Measurements from ENCODE around the gene IKBIP. TPM values are rescaled to one million over a fixed set of nuclear protein-coding genes. Genes with fewer than 3 reads are reported as not detected.

Gene IKBIP
- total RNA-seq, 2 donors from 2014 or later, result 6.0 to 6.5 TPM

DNA sequence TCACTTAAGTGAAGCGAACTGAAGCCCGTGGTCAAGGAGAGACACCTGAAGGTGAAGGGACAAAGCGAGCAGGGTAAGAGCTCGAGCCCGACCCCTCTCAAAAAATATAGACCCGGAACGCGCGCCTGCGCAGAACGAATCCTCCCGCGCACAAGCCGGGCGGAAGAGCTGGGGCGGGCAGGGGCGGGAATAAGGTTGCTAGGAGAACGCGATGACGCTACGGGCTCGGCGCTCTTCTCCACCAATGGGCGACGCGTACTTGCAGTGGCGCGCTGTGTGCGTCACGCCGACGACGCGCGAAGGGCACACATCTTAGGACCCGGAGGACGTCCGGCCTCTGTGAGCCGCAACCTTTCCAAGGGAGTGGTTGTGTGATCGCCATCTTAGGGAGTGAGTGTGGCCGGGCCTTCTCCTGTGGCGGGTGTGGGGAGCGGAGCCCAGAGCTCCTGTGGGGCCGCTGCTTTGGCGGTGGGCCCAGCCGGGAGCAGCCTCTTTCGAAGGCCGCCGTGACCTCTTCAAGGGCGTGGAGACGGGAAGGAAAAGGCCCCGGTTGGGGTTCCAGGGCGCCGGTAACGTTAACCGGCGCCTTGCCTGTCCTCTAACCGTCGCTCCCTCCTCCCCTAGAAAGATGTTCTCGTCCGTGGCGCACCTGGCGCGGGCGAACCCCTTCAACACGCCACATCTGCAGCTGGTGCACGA, 51.1 kb downstream of the IKBIP start, which contains the start of gene SLC25A3:
SLC25A3 (plus strand) TSS at position 336 of the 699 bp plus-strand sequence; CDS start at position 629, 293 bp downstream.
- under 1% methylated on average over 66 of the region's 67 CpGs for WGBS
- peak within 1 kb of the TSS; percentile 90 to 98 for H3K4me3 ChIP-seq
- TF ChIP-seq POLR2AphosphoS5 (IDR thresholded peaks at IDR 0.05) (peak; percentile 97), POLR2A (IDR thresholded peaks at IDR 0.05) (peak; percentile 94)
- TF ChIP-seq, protein P1, sequence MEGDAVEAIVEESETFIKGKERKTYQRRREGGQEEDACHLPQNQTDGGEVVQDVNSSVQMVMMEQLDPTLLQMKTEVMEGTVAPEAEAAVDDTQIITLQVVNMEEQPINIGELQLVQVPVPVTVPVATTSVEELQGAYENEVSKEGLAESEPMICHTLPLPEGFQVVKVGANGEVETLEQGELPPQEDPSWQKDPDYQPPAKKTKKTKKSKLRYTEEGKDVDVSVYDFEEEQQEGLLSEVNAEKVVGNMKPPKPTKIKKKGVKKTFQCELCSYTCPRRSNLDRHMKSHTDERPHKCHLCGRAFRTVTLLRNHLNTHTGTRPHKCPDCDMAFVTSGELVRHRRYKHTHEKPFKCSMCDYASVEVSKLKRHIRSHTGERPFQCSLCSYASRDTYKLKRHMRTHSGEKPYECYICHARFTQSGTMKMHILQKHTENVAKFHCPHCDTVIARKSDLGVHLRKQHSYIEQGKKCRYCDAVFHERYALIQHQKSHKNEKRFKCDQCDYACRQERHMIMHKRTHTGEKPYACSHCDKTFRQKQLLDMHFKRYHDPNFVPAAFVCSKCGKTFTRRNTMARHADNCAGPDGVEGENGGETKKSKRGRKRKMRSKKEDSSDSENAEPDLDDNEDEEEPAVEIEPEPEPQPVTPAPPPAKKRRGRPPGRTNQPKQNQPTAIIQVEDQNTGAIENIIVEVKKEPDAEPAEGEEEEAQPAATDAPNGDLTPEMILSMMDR (IDR thresholded peaks at IDR 0.05), result no peak
- no peaks in the 10 kb centered on the region for H3K36me3 ChIP-seq
- peak; percentile 97 for DNase-seq (ENCODE audit: low spot score)
- intact Hi-C loops (cut with DNase I), result loop anchor here (2.0 to 10.0 kb wide), 2 partner anchors 51 to 99 kb away; partner anchors contain the start of genes APAF1 and IKBIP
- H3K4me1 ChIP-seq (replicated peaks), result no peaks in the 10 kb centered on the region
- H3K9me3 ChIP-seq, result no peaks in the 10 kb centered on the region
- no peaks in the 10 kb centered on the region for H3K27me3 ChIP-seq (replicated peaks; ENCODE audit: insufficient read depth)
- peak within 1 kb of the TSS; percentile 95 to 97 for H3K27ac ChIP-seq

DNA sequence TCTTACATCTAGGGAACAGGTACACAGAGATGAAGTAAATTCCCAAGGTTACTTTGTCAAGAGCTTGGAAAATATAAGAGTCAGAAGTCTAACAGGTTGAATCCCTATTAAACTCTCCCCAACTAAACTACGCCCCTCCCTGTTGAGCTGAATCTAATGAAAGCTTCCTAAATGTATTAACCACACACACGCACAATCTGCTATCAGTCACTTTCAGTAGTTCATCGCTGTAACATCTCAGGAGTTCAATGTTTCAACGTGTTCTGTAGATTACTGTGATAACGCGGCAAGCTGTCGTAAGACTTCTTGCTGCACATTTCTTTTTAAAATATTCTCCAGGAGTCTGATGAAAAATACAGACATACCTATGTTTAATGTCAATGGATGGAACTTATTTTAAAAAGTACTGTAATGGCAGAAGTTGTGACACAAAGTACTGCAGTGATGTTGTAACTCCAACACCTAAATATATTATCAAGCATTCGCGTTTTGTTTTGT, 51.7 kb downstream of the IKBIP start:
- no peak for TF ChIP-seq POLR2AphosphoS5 (IDR thresholded peaks at IDR 0.05)
- no peak for TF ChIP-seq POLR2A (IDR thresholded peaks at IDR 0.05)
- TF ChIP-seq, protein P1 (IDR thresholded peaks at IDR 0.05), result no peak
- Histone ChIP-seq H3K27me3 (replicated peaks; ENCODE audit: insufficient read depth) (no peaks in the 10 kb centered on the region), H3K9me3 (no peaks in the 10 kb centered on the region), H3K4me3 (peak overlapping the region; percentile 90 to 98), H3K4me1 (replicated peaks) (no peaks in the 10 kb centered on the region), H3K36me3 (no peaks in the 10 kb centered on the region), H3K27ac (peak overlapping the region; percentile 95 to 97)
- no peak for DNase-seq (ENCODE audit: low spot score)
- WGBS, result 16% methylated on average over 9 of the region's 9 CpGs
- intact Hi-C loops (cut with DNase I), result loop anchor here (2.0 to 10.0 kb wide), 2 partner anchors 52 to 98 kb away; partner anchors contain the start of genes APAF1 and IKBIP

DNA sequence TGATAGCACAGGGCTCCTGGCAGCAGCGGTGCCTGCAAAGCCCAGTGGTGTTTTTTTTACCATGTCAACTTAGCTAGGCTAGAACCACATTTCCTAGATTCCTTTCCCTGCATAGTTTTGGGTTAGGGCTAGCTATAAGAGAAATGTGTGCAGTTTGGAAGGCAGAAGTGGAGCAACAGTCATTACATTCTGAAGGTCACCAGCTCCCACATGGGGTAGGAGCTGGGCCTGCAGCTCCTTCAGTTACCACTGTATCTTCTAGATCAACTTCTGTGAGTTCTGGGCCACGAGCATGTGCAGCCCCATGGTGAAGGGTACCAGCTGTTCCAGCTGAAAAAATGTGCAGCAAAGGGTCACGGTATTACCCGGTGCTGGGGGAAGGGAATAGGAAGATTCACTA, 53.4 kb downstream of the IKBIP start:
- Histone ChIP-seq H3K27ac (no peak overlapping the region), H3K36me3 (no peaks in the 10 kb centered on the region), H3K4me1 (replicated peaks) (no peaks in the 10 kb centered on the region), H3K27me3 (replicated peaks; ENCODE audit: insufficient read depth) (no peaks in the 10 kb centered on the region), H3K9me3 (no peaks in the 10 kb centered on the region), H3K4me3 (no peak overlapping the region)
- WGBS, result 83% methylated on average over 4 of the region's 4 CpGs
- no peak for DNase-seq (ENCODE audit: low spot score)
- intact Hi-C loops (cut with DNase I), result loop anchor here (10.0 kb wide), 1 partner anchor 96 kb away; no protein-coding TSS in a partner anchor
- TF ChIP-seq, protein P1 (IDR thresholded peaks at IDR 0.05), result no peak
- TF ChIP-seq POLR2AphosphoS5 (IDR thresholded peaks at IDR 0.05), result no peak
- TF ChIP-seq POLR2A (IDR thresholded peaks at IDR 0.05), result no peak

DNA sequence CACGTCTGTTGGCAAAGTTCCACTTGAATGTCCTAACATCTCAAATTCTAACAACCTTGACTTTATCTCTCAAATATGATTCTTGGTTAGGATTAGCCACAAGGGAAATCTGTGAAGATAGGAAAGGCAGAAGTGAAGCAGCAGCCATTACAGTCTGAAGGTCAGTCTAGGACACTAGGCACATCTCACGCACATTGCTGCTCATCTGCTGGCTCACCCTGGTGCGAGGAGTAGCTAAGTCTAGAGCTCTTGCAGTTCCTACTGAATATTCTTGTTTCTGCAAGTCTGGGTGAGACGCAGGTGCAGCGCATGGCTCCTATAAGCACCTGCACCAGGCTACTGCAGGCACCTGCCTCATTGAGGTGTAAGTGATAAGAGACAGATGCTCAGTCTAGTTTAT, 57.5 kb downstream of the IKBIP start:
- H3K9me3 ChIP-seq, result no peaks in the 10 kb centered on the region
- intact Hi-C loops (cut with DNase I), result no loop called here
- WGBS, result 88% methylated on average over 5 of the region's 5 CpGs

More for the DNA sequence above, 57.5 kb downstream of the IKBIP start:
- Histone ChIP-seq H3K27ac (no peak overlapping the region), H3K4me1 (replicated peaks) (no peaks in the 10 kb centered on the region), H3K36me3 (no peaks in the 10 kb centered on the region), H3K4me3 (no peak overlapping the region), H3K27me3 (replicated peaks; ENCODE audit: insufficient read depth) (no peaks in the 10 kb centered on the region)
- DNase-seq (ENCODE audit: low spot score), result no peak
- no peak for TF ChIP-seq POLR2A (IDR thresholded peaks at IDR 0.05)
- no peak for TF ChIP-seq POLR2AphosphoS5 (IDR thresholded peaks at IDR 0.05)
- TF ChIP-seq, protein P1 (IDR thresholded peaks at IDR 0.05), result no peak
